Adrenal gland (tissue), 5 donors: ENCODE measurements around the gene TCERG1L.

Source experiments
- POLR2A ChIP-seq, 2 donors: fragments of 450-650 bp; IDR thresholded peaks; one replicate each; pipeline ENCODE4 v1.6.1; 2017; ENCODE audit warnings: antibody characterized with exemption in 2 of 2, mild to moderate bottlenecking in 2 of 2, moderate library complexity in 1 of 2
- TF ChIP-seq, protein P1 (sequence below), 6 experiments: fragments of 450-650 bp in 4 of 6; fragments of 200-600 bp in 2 of 6; sonication (generic) in 1 of 6; IDR thresholded peaks; 1 replicate in 5 of 6; 2 replicates in 1 of 6; pipeline versions ENCODE4 v1.5.1 to v1.8.0; 2016 to 2021; ENCODE audit warnings: antibody characterized with exemption in 6 of 6, mild to moderate bottlenecking in 2 of 6, moderate library complexity in 1 of 6
- donor health status: DM: no; HTN: no; CAD: no.

DNA sequence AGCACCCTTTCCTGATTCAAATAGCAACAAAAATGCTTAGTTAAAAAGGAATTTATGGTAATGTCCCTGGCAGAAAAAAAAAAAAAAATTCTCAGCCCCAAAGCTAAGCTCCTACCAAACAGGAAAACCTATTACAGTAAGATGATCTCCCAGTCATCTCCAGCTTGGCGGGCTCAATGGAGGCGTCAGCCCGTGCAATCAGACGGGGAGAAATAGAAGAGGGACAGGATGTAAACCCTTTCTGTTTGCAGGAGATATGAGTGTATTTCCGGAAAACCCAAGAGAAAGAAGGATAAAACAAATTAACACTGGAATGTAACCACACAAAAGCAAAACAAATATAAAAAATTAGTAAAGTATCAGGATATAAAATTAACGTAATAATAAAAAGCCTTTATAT is 242.8 kb downstream of the TCERG1L start:
- no peak for TF ChIP-seq POLR2A (IDR thresholded peaks at IDR 0.05)
- TF ChIP-seq, protein P1, sequence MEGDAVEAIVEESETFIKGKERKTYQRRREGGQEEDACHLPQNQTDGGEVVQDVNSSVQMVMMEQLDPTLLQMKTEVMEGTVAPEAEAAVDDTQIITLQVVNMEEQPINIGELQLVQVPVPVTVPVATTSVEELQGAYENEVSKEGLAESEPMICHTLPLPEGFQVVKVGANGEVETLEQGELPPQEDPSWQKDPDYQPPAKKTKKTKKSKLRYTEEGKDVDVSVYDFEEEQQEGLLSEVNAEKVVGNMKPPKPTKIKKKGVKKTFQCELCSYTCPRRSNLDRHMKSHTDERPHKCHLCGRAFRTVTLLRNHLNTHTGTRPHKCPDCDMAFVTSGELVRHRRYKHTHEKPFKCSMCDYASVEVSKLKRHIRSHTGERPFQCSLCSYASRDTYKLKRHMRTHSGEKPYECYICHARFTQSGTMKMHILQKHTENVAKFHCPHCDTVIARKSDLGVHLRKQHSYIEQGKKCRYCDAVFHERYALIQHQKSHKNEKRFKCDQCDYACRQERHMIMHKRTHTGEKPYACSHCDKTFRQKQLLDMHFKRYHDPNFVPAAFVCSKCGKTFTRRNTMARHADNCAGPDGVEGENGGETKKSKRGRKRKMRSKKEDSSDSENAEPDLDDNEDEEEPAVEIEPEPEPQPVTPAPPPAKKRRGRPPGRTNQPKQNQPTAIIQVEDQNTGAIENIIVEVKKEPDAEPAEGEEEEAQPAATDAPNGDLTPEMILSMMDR (IDR thresholded peaks at IDR 0.05), result no peak
